GM18498 (cell line): ENCODE measurements around the gene C1orf198.
A peak's percentile ranks its signal among the peaks of the same experiment; 100 is the strongest.

Experiments
- ATAC-seq: cut with Tn5 transposase; IDR thresholded peaks from one replicate; pipeline ENCODE4 v1.9.1; 2021; ENCODE audit warnings: mild to moderate bottlenecking, moderate library complexity; ENCODE audit not compliant: unreplicated experiment

The C1orf198 gene

GRCh38 chr1:230894032-230894431, 25.7 kb upstream of the C1orf198 start:
- no peak for ATAC-seq

- ATAC-seq, result no peak
Measured at GRCh38 chr1:230892018-230892491, 23.7 kb upstream of the C1orf198 start.

GRCh38 chr1:230891413-230891812, 23.1 kb upstream of the C1orf198 start:
- ATAC-seq, result no peak

GRCh38 chr1:230884646-230885045, 16.3 kb upstream of the C1orf198 start:
- ATAC-seq, result no peak

GRCh38 chr1:230883967-230884366, 15.6 kb upstream of the C1orf198 start:
- ATAC-seq, result no peak

GRCh38 chr1:230879778-230880177, 11.5 kb upstream of the C1orf198 start:
- no peak for ATAC-seq

GRCh38 chr1:230878591-230878990, 10.3 kb upstream of the C1orf198 start:
- no peak for ATAC-seq

GRCh38 chr1:230877924-230878590, 9.7 kb upstream of the C1orf198 start:
- ATAC-seq, result no peak

GRCh38 chr1:230877146-230877923, 9.0 kb upstream of the C1orf198 start:
- ATAC-seq, result no peak

GRCh38 chr1:230876660-230877059, 8.3 kb upstream of the C1orf198 start:
- no peak for ATAC-seq

GRCh38 chr1:230875370-230875769, 7.0 kb upstream of the C1orf198 start:
- no peak for ATAC-seq

- no peak for ATAC-seq
Measured at GRCh38 chr1:230870916-230871315, 2.6 kb upstream of the C1orf198 start.

- ATAC-seq, result no peak
Measured at GRCh38 chr1:230869500-230869899, 1.2 kb upstream of the C1orf198 start.

GRCh38 chr1:230868736-230869385, 540 bp upstream of the C1orf198 start:
- ATAC-seq, result peak; percentile 54

GRCh38 chr1:230867101-230867902, 1.0 kb downstream of the C1orf198 start:
- ATAC-seq, result no peak

GRCh38 chr1:230866171-230867070, 1.9 kb downstream of the C1orf198 start:
- no peak for ATAC-seq

GRCh38 chr1:230865062-230865817, 3.1 kb downstream of the C1orf198 start:
- ATAC-seq, result no peak

GRCh38 chr1:230864441-230864840, 3.9 kb downstream of the C1orf198 start:
- no peak for ATAC-seq

- no peak for ATAC-seq
Measured at GRCh38 chr1:230863449-230863848, 4.9 kb downstream of the C1orf198 start.
